Stimulated activated effector memory CD8-positive, alpha-beta T cell treated with anti-CD3 and anti-CD28 coated beads, Interleukin-12 subunit alpha, Interleukin-12 subunit beta, amount 100 ng/mL, for 72 hours (primary cell): ENCODE results near the gene PC.

Source experiments
- ATAC-seq: fragments of 150-1000 bp; cut with Tn5 transposase; 2 replicates; pipeline ENCODE4 v1.10.0; 2021
- DNase-seq, 2 donors: peaks; one replicate each; pipeline ENCODE4 v3.0.0; 2021 to 2022; ENCODE audit warnings: low spot score in 2 of 2
- H3K27ac Mint-ChIP-seq: one replicate; pipeline ENCODE4 v1.8.0; 2022; ENCODE audit warnings: mild to moderate bottlenecking, mixed read lengths
- H3K36me3 Mint-ChIP-seq: one replicate; pipeline ENCODE4 v1.8.0; 2022; ENCODE audit warnings: mild to moderate bottlenecking, mixed read lengths
- H3K4me1 Mint-ChIP-seq: one replicate; pipeline ENCODE4 v1.8.0; 2022; ENCODE audit warnings: mixed read lengths
- H3K4me3 Mint-ChIP-seq: one replicate; pipeline ENCODE4 v1.8.0; 2022; ENCODE audit warnings: mild to moderate bottlenecking, mixed read lengths
- H3K9me3 Mint-ChIP-seq: one replicate; pipeline ENCODE4 v1.8.0; 2022; ENCODE audit warnings: mixed read lengths

The PC gene

GRCh38 chr11:66938582-66939135 is 19.5 kb downstream of the PC start:
- Mint-ChIP-seq H3K4me1 (no peaks in the 10 kb centered on the region), H3K9me3 (no peaks in the 10 kb centered on the region), H3K27ac (no peak overlapping the region), H3K4me3 (no peak overlapping the region), H3K36me3 (peaks cover 6% of the 10 kb centered on the region)
- ATAC-seq, result no peak
- DNase-seq, result no peak

- H3K36me3 Mint-ChIP-seq, result peaks cover 2% of the 10 kb centered on the region
- no peak for DNase-seq
- H3K9me3 Mint-ChIP-seq, result no peaks in the 10 kb centered on the region
- ATAC-seq, result no peak
- H3K4me3 Mint-ChIP-seq, result no peak overlapping the region
- no peaks in the 10 kb centered on the region for H3K4me1 Mint-ChIP-seq
- no peak overlapping the region for H3K27ac Mint-ChIP-seq
These were observed 20.9 kb downstream of the PC start for GRCh38 chr11:66937193-66937733.

- Mint-ChIP-seq H3K9me3 (no peaks in the 10 kb centered on the region), H3K27ac (no peak overlapping the region), H3K4me3 (no peak overlapping the region), H3K36me3 (no peaks in the 10 kb centered on the region), H3K4me1 (no peaks in the 10 kb centered on the region)
- DNase-seq (no peak), ATAC-seq (no peak)
These were observed 21.9 kb downstream of the PC start for GRCh38 chr11:66936311-66936711.

- no peak overlapping the region for H3K4me3 Mint-ChIP-seq
- no peaks in the 10 kb centered on the region for H3K9me3 Mint-ChIP-seq
- no peak overlapping the region for H3K27ac Mint-ChIP-seq
- no peaks in the 10 kb centered on the region for H3K36me3 Mint-ChIP-seq
- ATAC-seq, result no peak
- DNase-seq, result no peak
- no peaks in the 10 kb centered on the region for H3K4me1 Mint-ChIP-seq
These were observed 23.0 kb downstream of the PC start for GRCh38 chr11:66934950-66935779.

GRCh38 chr11:66933531-66933930 is 24.7 kb downstream of the PC start:
- Mint-ChIP-seq H3K36me3 (no peaks in the 10 kb centered on the region), H3K4me3 (no peak overlapping the region), H3K4me1 (no peaks in the 10 kb centered on the region), H3K9me3 (no peaks in the 10 kb centered on the region), H3K27ac (no peak overlapping the region)
- ATAC-seq (no peak), DNase-seq (no peak)

- Mint-ChIP-seq H3K9me3 (no peaks in the 10 kb centered on the region), H3K4me3 (no peak overlapping the region), H3K4me1 (no peaks in the 10 kb centered on the region), H3K36me3 (no peaks in the 10 kb centered on the region), H3K27ac (no peak overlapping the region)
- ATAC-seq, result no peak
- DNase-seq, result no peak
These were observed 25.6 kb downstream of the PC start for GRCh38 chr11:66932543-66932942.

GRCh38 chr11:66929753-66930152 is 28.4 kb downstream of the PC start:
- Mint-ChIP-seq H3K27ac (no peak overlapping the region), H3K4me1 (no peaks in the 10 kb centered on the region), H3K36me3 (no peaks in the 10 kb centered on the region), H3K9me3 (no peaks in the 10 kb centered on the region), H3K4me3 (no peak overlapping the region)
- DNase-seq (no peak), ATAC-seq (no peak)

GRCh38 chr11:66924272-66924671 is 33.9 kb downstream of the PC start:
- no peak for DNase-seq
- Mint-ChIP-seq H3K4me1 (no peaks in the 10 kb centered on the region), H3K4me3 (no peak overlapping the region), H3K9me3 (no peaks in the 10 kb centered on the region), H3K27ac (no peak overlapping the region), H3K36me3 (no peaks in the 10 kb centered on the region)
- no peak for ATAC-seq

- DNase-seq (no peak), ATAC-seq (no peak)
- Mint-ChIP-seq H3K36me3 (no peaks in the 10 kb centered on the region), H3K4me1 (no peaks in the 10 kb centered on the region), H3K27ac (no peak overlapping the region), H3K9me3 (no peaks in the 10 kb centered on the region), H3K4me3 (no peak overlapping the region)
These were observed 35.6 kb downstream of the PC start for GRCh38 chr11:66922551-66922950.

- Mint-ChIP-seq H3K36me3 (no peaks in the 10 kb centered on the region), H3K9me3 (no peaks in the 10 kb centered on the region), H3K4me3 (no peak overlapping the region), H3K4me1 (no peaks in the 10 kb centered on the region), H3K27ac (no peak overlapping the region)
- ATAC-seq (no peak), DNase-seq (no peak)
These were observed 37.0 kb downstream of the PC start for GRCh38 chr11:66920978-66921784.

- Mint-ChIP-seq H3K4me3 (no peak overlapping the region), H3K27ac (no peak overlapping the region), H3K9me3 (no peaks in the 10 kb centered on the region), H3K4me1 (no peaks in the 10 kb centered on the region), H3K36me3 (no peaks in the 10 kb centered on the region)
- ATAC-seq (no peak), DNase-seq (no peak)
These were observed 38.3 kb downstream of the PC start for GRCh38 chr11:66919923-66920322.

- H3K4me1 Mint-ChIP-seq, result no peaks in the 10 kb centered on the region
- H3K36me3 Mint-ChIP-seq, result no peaks in the 10 kb centered on the region
- ATAC-seq (no peak), DNase-seq (no peak)
- no peak overlapping the region for H3K27ac Mint-ChIP-seq
- H3K9me3 Mint-ChIP-seq, result no peaks in the 10 kb centered on the region
- no peak overlapping the region for H3K4me3 Mint-ChIP-seq
These were observed 39.4 kb downstream of the PC start for GRCh38 chr11:66918741-66919140.

- H3K4me1 Mint-ChIP-seq, result no peaks in the 10 kb centered on the region
- DNase-seq, result no peak
- H3K27ac Mint-ChIP-seq, result no peak overlapping the region
These were observed 42.3 kb downstream of the PC start for GRCh38 chr11:66915866-66916265.

GRCh38 chr11:66915046-66915832 is 42.9 kb downstream of the PC start:
- no peak for DNase-seq
- ATAC-seq, result peak; percentile 32
- no peak overlapping the region for H3K27ac Mint-ChIP-seq

More at GRCh38 chr11:66915866-66916265, 42.3 kb downstream of the PC start:
- no peak for ATAC-seq
- Mint-ChIP-seq H3K9me3 (no peaks in the 10 kb centered on the region), H3K4me3 (no peak overlapping the region), H3K36me3 (no peaks in the 10 kb centered on the region)

GRCh38 chr11:66914505-66914904 is 43.7 kb downstream of the PC start:
- Mint-ChIP-seq H3K9me3 (no peaks in the 10 kb centered on the region), H3K36me3 (no peaks in the 10 kb centered on the region), H3K4me3 (no peak overlapping the region), H3K27ac (no peak overlapping the region), H3K4me1 (no peaks in the 10 kb centered on the region)
- no peak for DNase-seq
- no peak for ATAC-seq

More at GRCh38 chr11:66915046-66915832, 42.9 kb downstream of the PC start:
- Mint-ChIP-seq H3K4me3 (no peak overlapping the region), H3K36me3 (no peaks in the 10 kb centered on the region), H3K9me3 (no peaks in the 10 kb centered on the region), H3K4me1 (no peaks in the 10 kb centered on the region)
